Liver (tissue), 9 donors: ENCODE results near the gene AFTPH. TPM values are rescaled to one million over a fixed set of nuclear protein-coding genes. Genes with fewer than 3 reads are reported as not detected.

Source experiments
- DNase-seq: peaks from one replicate; pipeline ENCODE4 v3.0.0-alpha.2; 2017; ENCODE audit warnings: low spot score
- H3K27ac ChIP-seq, 2 donors: one replicate each; pipeline ENCODE4 v1.7.0; 2013; ENCODE audit warnings: inconsistent platforms in 2 of 2, low read length in 2 of 2, control low read depth in 1 of 2, low read depth in 1 of 2, mild to moderate bottlenecking in 1 of 2
- H3K27me3 ChIP-seq, 4 donors: one replicate each; pipeline versions ENCODE4 v1.6.1 to v1.7.0; 2013; ENCODE audit warnings: low read length in 3 of 4, inconsistent platforms in 1 of 4, mild to moderate bottlenecking in 1 of 4, moderate library complexity in 1 of 4; ENCODE audit not compliant: control insufficient read depth in 4 of 4, insufficient read depth in 4 of 4
- H3K36me3 ChIP-seq, 4 donors: one replicate each; pipeline versions ENCODE4 v1.6.1 to v1.7.0; 2013; ENCODE audit warnings: low read length in 3 of 4, mild to moderate bottlenecking in 3 of 4, low read depth in 1 of 4, moderate library complexity in 1 of 4; ENCODE audit not compliant: control insufficient read depth in 4 of 4, insufficient read depth in 3 of 4
- H3K4me1 ChIP-seq, 4 donors: one replicate each; pipeline versions ENCODE4 v1.6.1 to v1.7.0; 2013; ENCODE audit warnings: low read length in 3 of 4, mild to moderate bottlenecking in 3 of 4, moderate library complexity in 1 of 4; ENCODE audit not compliant: control insufficient read depth in 4 of 4, insufficient read depth in 4 of 4
- H3K4me3 ChIP-seq, 3 donors: one replicate each; pipeline versions ENCODE4 v1.6.1 to v1.7.0; 2013; ENCODE audit warnings: low read length in 3 of 3, control low read depth in 1 of 3, low read depth in 1 of 3, mild to moderate bottlenecking in 1 of 3
- H3K9ac ChIP-seq, 2 donors: one replicate each; pipeline ENCODE4 v1.7.0; 2013; ENCODE audit warnings: low read length in 2 of 2, mild to moderate bottlenecking in 2 of 2, moderate library complexity in 2 of 2, control low read depth in 1 of 2, low read depth in 1 of 2
- H3K9me3 ChIP-seq, 4 donors: one replicate each; pipeline versions ENCODE4 v1.6.1 to v1.7.0; 2013; ENCODE audit warnings: low read length in 3 of 4; ENCODE audit not compliant: control insufficient read depth in 4 of 4
- EGR1 ChIP-seq, 2 donors: IDR thresholded peaks; 2 replicates each; pipeline ENCODE4 v1.6.1; 2016 to 2018; ENCODE audit warnings: antibody characterized with exemption in 2 of 2, low read depth in 2 of 2
- FOXA1 ChIP-seq: IDR thresholded peaks from 2 replicates; pipeline ENCODE4 v1.6.1; 2016; ENCODE audit warnings: antibody characterized with exemption
- FOXA2 ChIP-seq: IDR thresholded peaks from 2 replicates; pipeline ENCODE4 v1.6.1; 2016; ENCODE audit warnings: antibody characterized with exemption
- GABPA ChIP-seq, 2 donors: IDR thresholded peaks in 1 of 2; conservative IDR thresholded peaks in 1 of 2; 2 replicates each; pipeline ENCODE4 v1.6.1; 2016; ENCODE audit warnings: antibody characterized with exemption in 2 of 2, mild to moderate bottlenecking in 1 of 2, moderate library complexity in 1 of 2
- HNF4A ChIP-seq, 2 donors: conservative IDR thresholded peaks; 2 replicates each; pipeline ENCODE4 v1.6.1; 2016; ENCODE audit warnings: antibody characterized with exemption in 2 of 2, mild to moderate bottlenecking in 2 of 2
- JUND ChIP-seq, 2 donors: IDR thresholded peaks; 2 replicates each; pipeline ENCODE4 v1.6.1; 2016; ENCODE audit warnings: antibody characterized with exemption in 2 of 2
- NR2F2 ChIP-seq: IDR thresholded peaks from 2 replicates; pipeline ENCODE4 v1.6.1; 2016; ENCODE audit warnings: antibody characterized with exemption
- RAD21 ChIP-seq, 2 donors: IDR thresholded peaks; 2 replicates each; pipeline ENCODE4 v1.6.1; 2016; ENCODE audit warnings: antibody characterized with exemption in 2 of 2, mild to moderate bottlenecking in 2 of 2
- RXRA ChIP-seq, 2 donors: IDR thresholded peaks; 2 replicates each; pipeline ENCODE4 v1.6.1; 2017 to 2018; ENCODE audit warnings: antibody characterized with exemption in 2 of 2, mild to moderate bottlenecking in 1 of 2
- SP1 ChIP-seq: IDR thresholded peaks from 2 replicates; pipeline ENCODE4 v1.6.1; 2018; ENCODE audit warnings: antibody characterized with exemption, mild to moderate bottlenecking
- YY1 ChIP-seq: IDR thresholded peaks from 2 replicates; pipeline ENCODE4 v1.6.1; 2016; ENCODE audit warnings: antibody characterized with exemption, mild to moderate bottlenecking
- WGBS: extraction: QIAGEN DNeasy Blood & Tissue Kit; methylation state at CpG from one replicate; pipeline ENCODE4 v1.1.7; 2013; 5-methylcytosine and 5-hydroxymethylcytosine counted together
- polyA plus RNA-seq, 2 donors: library from polyadenylated mRNA; stranded (reverse) in 1 of 2; unstranded in 1 of 2; fragments of 200-250 nt in 1 of 2; fragments of >200 nt in 1 of 2; fragmentation: Nextera tagmentation in 1 of 2; extraction: Ambion mirVana in 1 of 2; gene quantifications; one replicate each; pipeline versions ENCODE4 v1.2.1 to v1.2.3, GENCODE V29; 2013 to 2015
- total RNA-seq, 2 donors: library from RNA; depleted of rRNA; stranded (reverse); fragments of >200 nt; gene quantifications; one replicate each; pipeline ENCODE4 v1.2.3, GENCODE V29; 2014
- TF ChIP-seq, protein P1 (sequence below): fragments of 150-350 bp; IDR thresholded peaks from 2 replicates; pipeline ENCODE4 v1.5.1; 2017; ENCODE audit warnings: improper control_type of control experiment, low read depth, low read length; ENCODE audit not compliant: missing input control
- TF ChIP-seq, protein P2 (sequence below): IDR thresholded peaks from 2 replicates; pipeline ENCODE4 v1.6.1; 2016; ENCODE audit warnings: antibody characterized with exemption
- TF ChIP-seq, protein P3 (sequence below): IDR thresholded peaks from 2 replicates; pipeline ENCODE4 v1.6.1; 2016; ENCODE audit warnings: antibody characterized with exemption
- TF ChIP-seq, protein P4 (sequence below): IDR thresholded peaks from 2 replicates; pipeline ENCODE4 v1.6.1; 2016; ENCODE audit warnings: antibody characterized with exemption, mild to moderate bottlenecking
- donor health status: healthy.
- donor health status: healthy.
- donor health status: healthy.
- donor health status: healthy.
- donor health status: healthy.

Gene AFTPH
- total and polyA plus RNA-seq, 4 donors: 10.5 to 27.9 (median 20.6) TPM

DNA sequence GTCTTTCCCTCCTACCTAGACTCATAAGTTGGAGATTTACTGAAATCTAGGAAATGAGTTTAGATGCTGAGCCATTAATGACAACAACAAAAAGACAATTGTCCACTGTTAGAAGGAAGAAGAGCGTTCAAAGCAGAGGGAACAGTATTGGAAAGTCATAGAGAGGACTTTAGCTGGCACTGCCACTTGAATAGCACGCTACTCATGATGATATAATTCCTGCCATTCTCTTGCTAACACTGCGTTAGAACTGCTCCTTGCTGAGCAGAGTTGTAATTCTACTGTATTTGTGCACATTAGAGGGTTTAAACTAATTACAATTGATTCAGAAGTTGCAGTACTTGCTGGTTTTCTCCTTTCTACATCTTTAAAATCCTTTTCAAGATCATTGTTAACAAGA lies 9.0 kb upstream of the AFTPH start:
- Histone ChIP-seq H3K4me3 (no peak overlapping the region), H3K4me1 (peaks cover 3 to 19% (median 10%) of the 10 kb centered on the region in 4 donors), H3K9ac (no peak overlapping the region), H3K27ac (no peak overlapping the region), H3K9me3 (no peaks in the 10 kb centered on the region), H3K36me3 (no peaks in the 10 kb centered on the region), H3K27me3 (no peaks in the 10 kb centered on the region)
- DNase-seq: no peak
- TF ChIP-seq GABPA (IDR thresholded peaks at IDR 0.05 in 1 of 2, conservative IDR thresholded peaks at IDR 0.05 in 1 of 2): no peak
- TF ChIP-seq, protein P1, sequence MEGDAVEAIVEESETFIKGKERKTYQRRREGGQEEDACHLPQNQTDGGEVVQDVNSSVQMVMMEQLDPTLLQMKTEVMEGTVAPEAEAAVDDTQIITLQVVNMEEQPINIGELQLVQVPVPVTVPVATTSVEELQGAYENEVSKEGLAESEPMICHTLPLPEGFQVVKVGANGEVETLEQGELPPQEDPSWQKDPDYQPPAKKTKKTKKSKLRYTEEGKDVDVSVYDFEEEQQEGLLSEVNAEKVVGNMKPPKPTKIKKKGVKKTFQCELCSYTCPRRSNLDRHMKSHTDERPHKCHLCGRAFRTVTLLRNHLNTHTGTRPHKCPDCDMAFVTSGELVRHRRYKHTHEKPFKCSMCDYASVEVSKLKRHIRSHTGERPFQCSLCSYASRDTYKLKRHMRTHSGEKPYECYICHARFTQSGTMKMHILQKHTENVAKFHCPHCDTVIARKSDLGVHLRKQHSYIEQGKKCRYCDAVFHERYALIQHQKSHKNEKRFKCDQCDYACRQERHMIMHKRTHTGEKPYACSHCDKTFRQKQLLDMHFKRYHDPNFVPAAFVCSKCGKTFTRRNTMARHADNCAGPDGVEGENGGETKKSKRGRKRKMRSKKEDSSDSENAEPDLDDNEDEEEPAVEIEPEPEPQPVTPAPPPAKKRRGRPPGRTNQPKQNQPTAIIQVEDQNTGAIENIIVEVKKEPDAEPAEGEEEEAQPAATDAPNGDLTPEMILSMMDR: no peak
- TF ChIP-seq NR2F2: no peak
- TF ChIP-seq RXRA (IDR thresholded peaks at IDR 0.05): no peak
- TF ChIP-seq, protein P2, sequence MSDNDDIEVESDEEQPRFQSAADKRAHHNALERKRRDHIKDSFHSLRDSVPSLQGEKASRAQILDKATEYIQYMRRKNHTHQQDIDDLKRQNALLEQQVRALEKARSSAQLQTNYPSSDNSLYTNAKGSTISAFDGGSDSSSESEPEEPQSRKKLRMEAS: no peak
- TF ChIP-seq, protein P3, sequence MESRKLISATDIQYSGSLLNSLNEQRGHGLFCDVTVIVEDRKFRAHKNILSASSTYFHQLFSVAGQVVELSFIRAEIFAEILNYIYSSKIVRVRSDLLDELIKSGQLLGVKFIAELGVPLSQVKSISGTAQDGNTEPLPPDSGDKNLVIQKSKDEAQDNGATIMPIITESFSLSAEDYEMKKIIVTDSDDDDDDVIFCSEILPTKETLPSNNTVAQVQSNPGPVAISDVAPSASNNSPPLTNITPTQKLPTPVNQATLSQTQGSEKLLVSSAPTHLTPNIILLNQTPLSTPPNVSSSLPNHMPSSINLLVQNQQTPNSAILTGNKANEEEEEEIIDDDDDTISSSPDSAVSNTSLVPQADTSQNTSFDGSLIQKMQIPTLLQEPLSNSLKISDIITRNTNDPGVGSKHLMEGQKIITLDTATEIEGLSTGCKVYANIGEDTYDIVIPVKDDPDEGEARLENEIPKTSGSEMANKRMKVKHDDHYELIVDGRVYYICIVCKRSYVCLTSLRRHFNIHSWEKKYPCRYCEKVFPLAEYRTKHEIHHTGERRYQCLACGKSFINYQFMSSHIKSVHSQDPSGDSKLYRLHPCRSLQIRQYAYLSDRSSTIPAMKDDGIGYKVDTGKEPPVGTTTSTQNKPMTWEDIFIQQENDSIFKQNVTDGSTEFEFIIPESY: no peak
- no peak for TF ChIP-seq HNF4A (conservative IDR thresholded peaks at IDR 0.05)
- TF ChIP-seq FOXA1: no peak
- 92% methylated on average over 3 of the region's 3 CpGs for WGBS

DNA sequence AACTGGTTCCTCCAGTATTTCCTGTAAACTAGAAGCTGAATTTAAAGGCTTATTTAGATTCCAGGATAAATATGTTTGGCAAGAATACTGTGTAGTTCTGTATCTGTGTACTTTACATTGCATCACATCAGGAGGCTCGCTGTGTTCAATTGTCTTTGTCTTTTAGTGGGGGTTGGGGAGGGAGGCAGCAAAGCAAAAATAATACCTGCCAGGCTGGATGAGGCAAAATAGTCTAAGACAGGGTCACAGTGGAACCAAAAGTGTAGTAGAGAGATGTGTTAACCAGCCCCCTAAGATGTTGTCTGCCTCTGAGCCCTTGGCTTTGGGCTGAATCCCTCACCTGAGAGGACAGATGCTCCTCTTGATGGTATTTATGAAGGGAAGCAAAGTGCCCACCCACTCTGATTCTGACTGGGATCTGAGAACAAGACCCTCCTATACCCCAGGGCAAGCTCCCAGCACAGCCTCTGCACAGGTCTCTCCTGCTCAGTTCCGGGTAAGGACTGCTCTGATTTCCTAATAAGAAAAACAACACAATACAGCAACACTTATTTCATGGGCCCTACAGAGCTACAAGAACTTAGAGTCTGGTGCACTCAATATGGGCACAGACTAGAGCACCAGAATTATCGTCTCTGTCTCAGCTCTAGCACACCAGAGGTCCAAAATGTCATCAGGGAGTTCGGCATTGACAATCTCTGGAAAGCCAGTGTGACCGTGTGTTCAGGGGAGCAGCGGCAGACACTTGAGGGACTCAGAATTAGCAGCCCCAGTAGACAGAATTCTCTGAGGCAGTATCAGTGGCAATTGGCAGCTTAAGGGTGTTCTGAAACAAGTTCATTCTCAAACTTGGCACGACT lies 7.2 kb upstream of the AFTPH start:
- H3K27me3 ChIP-seq: no peaks in the 10 kb centered on the region
- no peaks in the 10 kb centered on the region for H3K36me3 ChIP-seq
- H3K9ac ChIP-seq: no peak overlapping the region
- no peak overlapping the region for H3K4me3 ChIP-seq
- H3K27ac ChIP-seq: no peak overlapping the region
- no peak for DNase-seq
- no peaks in the 10 kb centered on the region for H3K9me3 ChIP-seq
- H3K4me1 ChIP-seq: peaks cover 3 to 19% (median 10%) of the 10 kb centered on the region in 4 donors
- 77% methylated on average over 7 of the region's 7 CpGs for WGBS
- peak; percentile 24 for TF ChIP-seq FOXA2
- TF ChIP-seq FOXA1: peak; percentile 53
- TF ChIP-seq SP1: peak; percentile 22
- TF ChIP-seq, protein P1: no peak
- TF ChIP-seq, protein P2: peak; percentile 30
- TF ChIP-seq HNF4A (conservative IDR thresholded peaks at IDR 0.05): peak in 1 of 2 donors; percentile 51
- no peak for TF ChIP-seq EGR1 (IDR thresholded peaks at IDR 0.05; ENCODE audit: low read depth in 2 of 2)
- TF ChIP-seq GABPA (IDR thresholded peaks at IDR 0.05 in 1 of 2, conservative IDR thresholded peaks at IDR 0.05 in 1 of 2): peak in 1 of 2 donors; percentile 25
- TF ChIP-seq YY1: peak; percentile 17
- TF ChIP-seq RAD21 (IDR thresholded peaks at IDR 0.05): peak; percentile 19 to 30
- TF ChIP-seq, protein P4, sequence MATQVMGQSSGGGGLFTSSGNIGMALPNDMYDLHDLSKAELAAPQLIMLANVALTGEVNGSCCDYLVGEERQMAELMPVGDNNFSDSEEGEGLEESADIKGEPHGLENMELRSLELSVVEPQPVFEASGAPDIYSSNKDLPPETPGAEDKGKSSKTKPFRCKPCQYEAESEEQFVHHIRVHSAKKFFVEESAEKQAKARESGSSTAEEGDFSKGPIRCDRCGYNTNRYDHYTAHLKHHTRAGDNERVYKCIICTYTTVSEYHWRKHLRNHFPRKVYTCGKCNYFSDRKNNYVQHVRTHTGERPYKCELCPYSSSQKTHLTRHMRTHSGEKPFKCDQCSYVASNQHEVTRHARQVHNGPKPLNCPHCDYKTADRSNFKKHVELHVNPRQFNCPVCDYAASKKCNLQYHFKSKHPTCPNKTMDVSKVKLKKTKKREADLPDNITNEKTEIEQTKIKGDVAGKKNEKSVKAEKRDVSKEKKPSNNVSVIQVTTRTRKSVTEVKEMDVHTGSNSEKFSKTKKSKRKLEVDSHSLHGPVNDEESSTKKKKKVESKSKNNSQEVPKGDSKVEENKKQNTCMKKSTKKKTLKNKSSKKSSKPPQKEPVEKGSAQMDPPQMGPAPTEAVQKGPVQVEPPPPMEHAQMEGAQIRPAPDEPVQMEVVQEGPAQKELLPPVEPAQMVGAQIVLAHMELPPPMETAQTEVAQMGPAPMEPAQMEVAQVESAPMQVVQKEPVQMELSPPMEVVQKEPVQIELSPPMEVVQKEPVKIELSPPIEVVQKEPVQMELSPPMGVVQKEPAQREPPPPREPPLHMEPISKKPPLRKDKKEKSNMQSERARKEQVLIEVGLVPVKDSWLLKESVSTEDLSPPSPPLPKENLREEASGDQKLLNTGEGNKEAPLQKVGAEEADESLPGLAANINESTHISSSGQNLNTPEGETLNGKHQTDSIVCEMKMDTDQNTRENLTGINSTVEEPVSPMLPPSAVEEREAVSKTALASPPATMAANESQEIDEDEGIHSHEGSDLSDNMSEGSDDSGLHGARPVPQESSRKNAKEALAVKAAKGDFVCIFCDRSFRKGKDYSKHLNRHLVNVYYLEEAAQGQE: no peak
- TF ChIP-seq RXRA (IDR thresholded peaks at IDR 0.05): peak in 1 of 2 donors; percentile 45
- peak in 1 of 2 donors; percentile 43 for TF ChIP-seq JUND (IDR thresholded peaks at IDR 0.05)
